Measurements from ENCODE around the gene FBXO42. TPM values are rescaled to one million over a fixed set of nuclear protein-coding genes. Genes with fewer than 3 reads are reported as not detected.
"Not testable (repeated sequence)": the region's sequence is repeated elsewhere in the genome, so short reads cannot be mapped to it uniquely, and the experiment has no call there.

Gene FBXO42
- total RNA-seq, 1 donor from 2014 or later = 28.5 TPM

GRCh38 chr1:16372535-16373285 lies 20.4 kb upstream of the FBXO42 start:
- FAIRE-seq (no peak), DNase-seq (ENCODE audit: low spot score in 2 of 2) (no peak)

- DNase-seq (ENCODE audit: low spot score in 2 of 2) (no peak), FAIRE-seq (no peak)
Observed at GRCh38 chr1:16371725-16372124, 19.4 kb upstream of the FBXO42 start.

- DNase-seq (ENCODE audit: low spot score in 2 of 2) (no peak), FAIRE-seq (no peak)
Observed at GRCh38 chr1:16369821-16370220, 17.5 kb upstream of the FBXO42 start.

- no peak for FAIRE-seq
- DNase-seq (ENCODE audit: low spot score in 2 of 2) = no peak
Observed at GRCh38 chr1:16367968-16368890, 15.9 kb upstream of the FBXO42 start.

GRCh38 chr1:16367258-16367967 lies 15.1 kb upstream of the FBXO42 start:
- no peak for FAIRE-seq
- peak; percentile 80 to 84 for DNase-seq (ENCODE audit: low spot score in 2 of 2)

GRCh38 chr1:16366722-16367257 lies 14.5 kb upstream of the FBXO42 start, which contains the start of gene SZRD1:
Gene SZRD1, plus strand, starts transcription at chr1:16367242. Its CDS starts 16 bp downstream, at chr1:16367258.
- DNase-seq (ENCODE audit: low spot score in 2 of 2) (peak; percentile 86 to 88), FAIRE-seq (peak; percentile 78)

- not testable (repeated sequence) for DNase-seq (ENCODE audit: low spot score in 2 of 2); FAIRE-seq
Observed at GRCh38 chr1:16365146-16365498, 12.8 kb upstream of the FBXO42 start.

GRCh38 chr1:16356867-16357266 lies 4.6 kb upstream of the FBXO42 start:
- FAIRE-seq (no peak), DNase-seq (ENCODE audit: low spot score in 2 of 2) (no peak)

GRCh38 chr1:16354619-16355018 lies 2.3 kb upstream of the FBXO42 start:
- FAIRE-seq (no peak), DNase-seq (ENCODE audit: low spot score in 2 of 2) (no peak)

GRCh38 chr1:16352842-16353535 lies 709 bp upstream of the FBXO42 start:
- DNase-seq (ENCODE audit: low spot score in 2 of 2) (no peak), FAIRE-seq (no peak)

- DNase-seq (ENCODE audit: low spot score in 2 of 2) = peak in 1 of 2 donors; percentile 33
- FAIRE-seq = no peak
Observed at GRCh38 chr1:16351456-16351993, 755 bp downstream of the FBXO42 start.

GRCh38 chr1:16349847-16350406 lies 2.4 kb downstream of the FBXO42 start:
- FAIRE-seq = no peak

GRCh38 chr1:16348414-16349182 lies 3.7 kb downstream of the FBXO42 start:
- FAIRE-seq = no peak
- DNase-seq (ENCODE audit: low spot score in 2 of 2) = no peak

More at GRCh38 chr1:16349847-16350406, 2.4 kb downstream of the FBXO42 start:
- DNase-seq (ENCODE audit: low spot score in 2 of 2) = no peak

GRCh38 chr1:16343276-16343675 lies 9.0 kb downstream of the FBXO42 start:
- not testable (repeated sequence) for DNase-seq (ENCODE audit: low spot score in 2 of 2); FAIRE-seq

- FAIRE-seq = no peak
- no peak for DNase-seq (ENCODE audit: low spot score in 2 of 2)
Observed at GRCh38 chr1:16342331-16343062, 9.8 kb downstream of the FBXO42 start.

- DNase-seq (ENCODE audit: low spot score in 2 of 2) = no peak
- FAIRE-seq = no peak
Observed at GRCh38 chr1:16340673-16341072, 11.6 kb downstream of the FBXO42 start.

- FAIRE-seq = no peak
Observed at GRCh38 chr1:16338961-16339360, 13.3 kb downstream of the FBXO42 start.

More at GRCh38 chr1:16338961-16339360, 13.3 kb downstream of the FBXO42 start:
- DNase-seq (ENCODE audit: low spot score in 2 of 2) = no peak
